Activated CD8-positive, alpha-beta T cell treated with anti-CD3 and anti-CD28 coated beads for 36 hours (primary cell): ENCODE data around the gene DCUN1D1. TPM values are rescaled to one million over a fixed set of nuclear protein-coding genes. Genes with fewer than 3 reads are reported as not detected.

Experiments used
- ATAC-seq: fragments of 200-7000 bp; cut with Tn5 transposase; one replicate; pipeline ENCODE4 v1.10.0; 2021; ENCODE audit warnings: mild to moderate bottlenecking, moderate library complexity
- CTCF ChIA-PET: fragments of 350-600 bp; sonication (Branson Sonifier 250); formaldehyde crosslinking; loops from one replicate; lab custom pipeline; 2021; ENCODE audit warnings: antibody characterized with exemption; lab: Charles Lee
- POLR2A ChIA-PET: fragments of 350-600 bp; sonication (Branson Sonifier 250); formaldehyde crosslinking; loops from one replicate; lab custom pipeline; 2021; ENCODE audit warnings: antibody characterized with exemption; lab: Charles Lee
- DNase-seq: peaks from one replicate; pipeline ENCODE4 v3.0.0-alpha.2; 2020
- H3K27ac Mint-ChIP-seq: one replicate; pipeline ENCODE4 v1.8.0; 2021; ENCODE audit warnings: mild to moderate bottlenecking, mixed read lengths
- H3K27me3 Mint-ChIP-seq: one replicate; pipeline ENCODE4 v1.8.0; 2021; ENCODE audit warnings: mixed read lengths
- H3K36me3 Mint-ChIP-seq: one replicate; pipeline ENCODE4 v1.8.0; 2021; ENCODE audit warnings: low read depth, mixed read lengths
- H3K4me1 Mint-ChIP-seq: one replicate; pipeline ENCODE4 v1.8.0; 2021; ENCODE audit warnings: low read depth, mixed read lengths
- H3K4me3 Mint-ChIP-seq: one replicate; pipeline ENCODE4 v1.8.0; 2021; ENCODE audit warnings: mild to moderate bottlenecking, moderate library complexity, mixed read lengths
- H3K9me3 Mint-ChIP-seq: one replicate; pipeline ENCODE4 v1.8.0; 2021; ENCODE audit warnings: mixed read lengths
- CTCF ChIP-seq: fragments of 200-600 bp; IDR thresholded peaks from one replicate; pipeline ENCODE4 v1.8.0; 2022; ENCODE audit warnings: antibody characterized with exemption, mild to moderate bottlenecking
- intact Hi-C: fragments of 100-400 bp; cut with micrococcal nuclease; formaldehyde crosslinking; loops from one replicate; pipeline ENCODE4 v1.10.0; 2022
- total RNA-seq, 2 experiments: library from RNA; stranded (reverse); gene quantifications; one replicate each; pipeline ENCODE4 v1.2.3, GENCODE V29; 2021

The DCUN1D1 gene
- total RNA-seq, 2 experiments from 2014 or later, result 39.6 to 43.2 TPM

GRCh38 chr3:182935803-182936202, 44.5 kb downstream of the DCUN1D1 start:
- POLR2A ChIA-PET, result no interaction called here
- Mint-ChIP-seq H3K4me1 (peaks cover 23% of the 10 kb centered on the region), H3K27ac (no peak overlapping the region), H3K9me3 (peaks cover 9% of the 10 kb centered on the region), H3K4me3 (no peak overlapping the region), H3K36me3 (peaks cover 7% of the 10 kb centered on the region), H3K27me3 (no peaks in the 10 kb centered on the region)
- CTCF ChIA-PET, result interaction anchor here (1.0 to 1.3 kb wide), 3 partner anchors 11 to 26 kb away, joined by 3 to 5 read pairs (median 4); no protein-coding TSS in a partner anchor
- intact Hi-C loops, result no loop called here
- TF ChIP-seq CTCF, result no peak
- no peak for DNase-seq
- ATAC-seq, result no peak

GRCh38 chr3:182925944-182926337, 54.4 kb downstream of the DCUN1D1 start:
- H3K9me3 Mint-ChIP-seq, result peaks cover 1% of the 10 kb centered on the region
- H3K4me3 Mint-ChIP-seq, result no peak overlapping the region
- TF ChIP-seq CTCF, result no peak
- DNase-seq, result no peak
- intact Hi-C loops, result no loop called here
- no peak overlapping the region for H3K27ac Mint-ChIP-seq
- H3K27me3 Mint-ChIP-seq, result no peaks in the 10 kb centered on the region
- ChIA-PET CTCF (interaction anchor here (1.2 to 1.4 kb wide), 2 partner anchors 8 to 16 kb away, joined by 3 read pairs; no protein-coding TSS in a partner anchor), POLR2A (no interaction called here)
- peaks cover 3% of the 10 kb centered on the region for H3K4me1 Mint-ChIP-seq
- H3K36me3 Mint-ChIP-seq, result peaks cover 24% of the 10 kb centered on the region
- ATAC-seq, result no peak

GRCh38 chr3:182925330-182925943, 54.9 kb downstream of the DCUN1D1 start:
- intact Hi-C loops, result no loop called here
- no peak for DNase-seq
- CTCF ChIA-PET, result interaction anchor here (1.2 kb wide), 1 partner anchor 16 kb away, joined by 3 read pairs; no protein-coding TSS in a partner anchor
- no peak for TF ChIP-seq CTCF
- Mint-ChIP-seq H3K4me1 (peaks cover 3% of the 10 kb centered on the region), H3K27me3 (no peaks in the 10 kb centered on the region), H3K27ac (no peak overlapping the region), H3K4me3 (no peak overlapping the region), H3K9me3 (peaks cover 1% of the 10 kb centered on the region), H3K36me3 (peaks cover 25% of the 10 kb centered on the region)
- POLR2A ChIA-PET, result no interaction called here
- ATAC-seq, result no peak

GRCh38 chr3:182921665-182922355, 58.5 kb downstream of the DCUN1D1 start:
- CTCF ChIA-PET, result interaction anchor here (3.4 kb wide), 1 partner anchor 12 kb away, joined by 16 read pairs; no protein-coding TSS in a partner anchor
- H3K9me3 Mint-ChIP-seq, result no peaks in the 10 kb centered on the region
- H3K4me3 Mint-ChIP-seq, result no peak overlapping the region
- no peak for DNase-seq
- POLR2A ChIA-PET, result interaction anchor here (1.4 kb wide), 1 partner anchor 11 kb away, joined by 3 read pairs; no protein-coding TSS in a partner anchor
- H3K4me1 Mint-ChIP-seq, result no peaks in the 10 kb centered on the region
- ATAC-seq, result no peak
- H3K27me3 Mint-ChIP-seq, result no peaks in the 10 kb centered on the region
- no peak overlapping the region for H3K27ac Mint-ChIP-seq
- peaks cover 23% of the 10 kb centered on the region for H3K36me3 Mint-ChIP-seq
- intact Hi-C loops, result no loop called here
- TF ChIP-seq CTCF, result no peak
